Ascending aorta (tissue), 2 donors: Measurements from ENCODE around the gene CCZ1B. TPM values are rescaled to one million over a fixed set of nuclear protein-coding genes. Genes with fewer than 3 reads are reported as not detected.
"Not testable (repeated sequence)": the region's sequence is repeated elsewhere in the genome, so short reads cannot be mapped to it uniquely, and the experiment has no call there.

Experiments used
- DNase-seq, 2 donors: peaks; one replicate each; pipeline ENCODE4 v3.0.0-alpha.2; 2019; ENCODE audit warnings: low spot score in 2 of 2
- H3K27ac ChIP-seq, 2 donors: fragments of 200-600 bp; sonication (generic); one replicate each; pipeline ENCODE4 v1.5.1; 2016 to 2017; ENCODE audit warnings: mild to moderate bottlenecking in 1 of 2
- H3K27me3 ChIP-seq: fragments of 200-600 bp; sonication (generic); one replicate; pipeline ENCODE4 v1.5.1; 2017
- H3K36me3 ChIP-seq, 2 donors: fragments of 200-600 bp; sonication (generic); one replicate each; pipeline ENCODE4 v1.5.1; 2016
- H3K4me1 ChIP-seq, 2 donors: fragments of 200-600 bp; sonication (generic); one replicate each; pipeline ENCODE4 v1.5.1; 2016 to 2017; ENCODE audit warnings: mild to moderate bottlenecking in 1 of 2
- H3K4me3 ChIP-seq, 2 donors: fragments of 200-600 bp; sonication (generic); one replicate each; pipeline ENCODE4 v1.5.1; 2016 to 2017; ENCODE audit warnings: mild to moderate bottlenecking in 1 of 2
- H3K9me3 ChIP-seq, 2 donors: fragments of 200-600 bp; sonication (generic); one replicate each; pipeline ENCODE4 v1.5.1; 2016
- intact Hi-C: fragments of 100-400 bp; cut with DNase I; formaldehyde crosslinking; loops from one replicate; pipeline ENCODE4 v1.15.1; 2023
- total RNA-seq: library from RNA; depleted of rRNA; stranded (reverse); fragments of >200 nt; gene quantifications from one replicate; pipeline ENCODE4 v1.1.0, GENCODE V29; 2016

CCZ1B gene
- total RNA-seq, 1 donor from 2014 or later, result 24.6 TPM

GRCh38 chr7:6797218-6797617 lies 28.9 kb downstream of the CCZ1B start:
- H3K27me3 ChIP-seq, H3K4me1 ChIP-seq, intact Hi-C loops, H3K9me3 ChIP-seq, DNase-seq, H3K27ac ChIP-seq, H3K36me3 ChIP-seq, H3K4me3 ChIP-seq: not testable (repeated sequence)

- H3K4me1 ChIP-seq, H3K36me3 ChIP-seq, H3K27me3 ChIP-seq, H3K27ac ChIP-seq, H3K9me3 ChIP-seq, DNase-seq, intact Hi-C loops, H3K4me3 ChIP-seq: not testable (repeated sequence)
Observed at GRCh38 chr7:6794276-6794675, 31.8 kb downstream of the CCZ1B start.

- H3K4me3 ChIP-seq, DNase-seq, intact Hi-C loops, H3K27ac ChIP-seq, H3K27me3 ChIP-seq, H3K4me1 ChIP-seq, H3K9me3 ChIP-seq, H3K36me3 ChIP-seq: not testable (repeated sequence)
Observed at GRCh38 chr7:6792113-6792872, 33.8 kb downstream of the CCZ1B start.

- H3K4me1 ChIP-seq, H3K4me3 ChIP-seq, H3K27me3 ChIP-seq, DNase-seq, intact Hi-C loops, H3K9me3 ChIP-seq, H3K27ac ChIP-seq, H3K36me3 ChIP-seq: not testable (repeated sequence)
Observed at GRCh38 chr7:6789353-6789752, 36.7 kb downstream of the CCZ1B start.

GRCh38 chr7:6781581-6781980 lies 44.5 kb downstream of the CCZ1B start:
- intact Hi-C loops, H3K36me3 ChIP-seq, H3K27ac ChIP-seq, H3K4me3 ChIP-seq, H3K4me1 ChIP-seq, H3K27me3 ChIP-seq, DNase-seq, H3K9me3 ChIP-seq: not testable (repeated sequence)

- H3K4me3 ChIP-seq, intact Hi-C loops, H3K27ac ChIP-seq, H3K36me3 ChIP-seq, H3K9me3 ChIP-seq, H3K27me3 ChIP-seq, H3K4me1 ChIP-seq, DNase-seq: not testable (repeated sequence)
Observed at GRCh38 chr7:6761186-6761585, 64.9 kb downstream of the CCZ1B start.

- H3K27ac ChIP-seq, H3K27me3 ChIP-seq, intact Hi-C loops, H3K4me1 ChIP-seq, H3K36me3 ChIP-seq, DNase-seq, H3K4me3 ChIP-seq, H3K9me3 ChIP-seq: not testable (repeated sequence)
Observed at GRCh38 chr7:6753964-6754363, 72.1 kb downstream of the CCZ1B start, which contains the start of gene RSPH10B2. RSPH10B2 (plus strand) TSS chr7:6754103; CDS start chr7:6757678, 3,575 bp downstream.

GRCh38 chr7:6750173-6750572 lies 75.9 kb downstream of the CCZ1B start:
- DNase-seq, H3K27ac ChIP-seq, H3K36me3 ChIP-seq, H3K9me3 ChIP-seq, H3K4me1 ChIP-seq, H3K27me3 ChIP-seq, H3K4me3 ChIP-seq, intact Hi-C loops: not testable (repeated sequence)

- H3K4me1 ChIP-seq, DNase-seq, intact Hi-C loops, H3K4me3 ChIP-seq, H3K9me3 ChIP-seq, H3K27ac ChIP-seq, H3K27me3 ChIP-seq, H3K36me3 ChIP-seq: not testable (repeated sequence)
Observed at GRCh38 chr7:6749335-6749734, 76.7 kb downstream of the CCZ1B start.

Other genes with a start within 250 kb of the CCZ1B start
- 5.1 TPM for gene ZDHHC4, start 248.8 kb downstream of the CCZ1B start, total RNA-seq
- 15.2 TPM for gene INTS15, start 236.3 kb downstream of the CCZ1B start, total RNA-seq
- gene ZNF853, start 210.7 kb downstream of the CCZ1B start, total RNA-seq, result 12.2 TPM
- gene ZNF316, start 189.0 kb downstream of the CCZ1B start, total RNA-seq, result 60.3 TPM
- gene ZNF12, start 119.3 kb downstream of the CCZ1B start, total RNA-seq, result 28.8 TPM
- gene RSPH10B2, start 72.2 kb downstream of the CCZ1B start, total RNA-seq, result not detected